Dendritic cell treated with granulocyte-macrophage colony-stimulating factor and Interleukin-4, amounts not matched to agents 40 ng/mL and 50 ng/mL, for 4 days (primary cell): ENCODE measurements around the gene NAA38.

Source experiments
- H3K27ac Mint-ChIP-seq: one replicate; pipeline ENCODE4 v1.8.0; 2022; ENCODE audit warnings: mild to moderate bottlenecking, mixed read lengths
- H3K27me3 Mint-ChIP-seq: one replicate; pipeline ENCODE4 v1.8.0; 2022; ENCODE audit warnings: mild to moderate bottlenecking, mixed read lengths
- H3K36me3 Mint-ChIP-seq: one replicate; pipeline ENCODE4 v1.8.0; 2022; ENCODE audit warnings: low read depth, mixed read lengths
- H3K4me1 Mint-ChIP-seq: one replicate; pipeline ENCODE4 v1.8.0; 2022; ENCODE audit warnings: low read depth, mixed read lengths
- H3K4me3 Mint-ChIP-seq: one replicate; pipeline ENCODE4 v1.8.0; 2022; ENCODE audit warnings: mild to moderate bottlenecking, moderate library complexity, mixed read lengths
- H3K9me3 Mint-ChIP-seq: one replicate; pipeline ENCODE4 v1.8.0; 2022; ENCODE audit warnings: mixed read lengths
- intact Hi-C: fragments of 100-400 bp; cut with micrococcal nuclease; formaldehyde crosslinking; loops from one replicate; pipeline ENCODE4 v1.15.0; 2022

Gene NAA38

DNA sequence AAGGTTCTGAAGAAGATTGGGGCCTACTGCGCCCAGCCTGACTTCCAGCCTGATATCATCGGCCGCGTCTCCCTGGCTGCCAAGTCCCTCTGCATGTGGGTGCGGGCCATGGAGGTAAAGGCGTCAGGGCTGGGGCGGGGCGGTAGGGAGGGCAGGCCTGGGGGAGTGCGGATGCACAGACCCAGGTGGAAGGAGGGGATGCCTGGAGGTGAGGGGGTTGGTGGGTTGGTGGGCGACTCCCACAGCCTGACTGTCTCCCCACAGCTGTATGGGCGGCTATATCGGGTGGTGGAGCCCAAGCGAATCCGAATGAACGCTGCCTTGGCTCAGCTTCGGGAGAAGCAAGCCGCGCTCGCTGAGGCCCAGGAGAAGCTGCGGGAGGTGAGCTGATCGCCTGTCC lies 50.2 kb downstream of the NAA38 start:
- H3K27me3 Mint-ChIP-seq, result peaks cover 33% of the 10 kb centered on the region
- peaks cover 14% of the 10 kb centered on the region for H3K4me1 Mint-ChIP-seq
- no peak overlapping the region for H3K4me3 Mint-ChIP-seq
- no peaks in the 10 kb centered on the region for H3K36me3 Mint-ChIP-seq
- intact Hi-C loops, result no loop called here
- H3K9me3 Mint-ChIP-seq, result no peaks in the 10 kb centered on the region
- H3K27ac Mint-ChIP-seq, result no peak overlapping the region
